GM18520 (cell line): ENCODE data around the gene KHDC1L.
A peak's percentile ranks its signal among the peaks of the same experiment; 100 is the strongest.
"Not testable (repeated sequence)": the region's sequence is repeated elsewhere in the genome, so short reads cannot be mapped to it uniquely, and the experiment has no call there.

Source experiments
- ATAC-seq: cut with Tn5 transposase; IDR thresholded peaks from one replicate; pipeline ENCODE4 v1.9.1; 2021; ENCODE audit not compliant: unreplicated experiment

The KHDC1L gene

GRCh38 chr6:73207221-73207837, 18.0 kb downstream of the KHDC1L start:
- no peak for ATAC-seq

DNA sequence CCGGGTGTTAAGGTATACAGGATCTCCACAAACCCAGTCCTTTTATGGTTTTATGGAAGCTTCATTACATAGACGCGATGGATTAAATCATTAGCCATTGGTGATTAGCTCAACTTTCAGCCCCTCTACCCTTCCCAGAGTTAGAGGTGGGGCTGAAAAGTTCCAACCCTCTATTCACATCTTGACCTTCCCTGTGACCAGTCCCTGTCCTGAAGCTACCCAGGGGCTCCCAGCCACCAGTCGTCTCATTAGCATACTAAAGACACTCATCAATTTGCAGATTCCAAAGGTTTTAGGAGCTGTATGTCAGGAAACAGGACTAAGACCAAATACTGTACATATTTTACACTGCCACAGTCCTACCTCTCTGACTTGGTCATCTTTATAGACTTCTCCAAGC, 21.0 kb downstream of the KHDC1L start:
- ATAC-seq: no peak

DNA sequence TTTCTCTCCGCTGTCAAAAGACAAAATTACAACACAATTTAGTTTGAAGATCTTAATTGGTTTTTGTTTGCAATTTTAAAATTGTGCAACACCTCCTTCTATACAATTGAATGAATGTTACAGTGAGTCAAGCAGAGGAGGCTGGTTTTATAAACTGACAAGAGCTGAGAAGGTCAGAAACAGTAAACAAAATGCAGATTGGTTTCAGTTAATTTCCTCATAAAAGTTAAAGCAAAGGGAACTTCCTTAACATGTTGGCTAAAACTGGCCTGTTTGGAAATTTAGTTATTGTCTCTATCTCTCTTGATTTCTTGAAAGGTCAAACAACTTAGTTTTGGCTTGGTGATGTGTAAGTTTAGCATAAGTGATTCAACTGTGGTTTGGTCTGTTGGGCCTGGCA, 22.2 kb downstream of the KHDC1L start:
- no peak for ATAC-seq

GRCh38 chr6:73200735-73201134, 24.6 kb downstream of the KHDC1L start:
- no peak for ATAC-seq

DNA sequence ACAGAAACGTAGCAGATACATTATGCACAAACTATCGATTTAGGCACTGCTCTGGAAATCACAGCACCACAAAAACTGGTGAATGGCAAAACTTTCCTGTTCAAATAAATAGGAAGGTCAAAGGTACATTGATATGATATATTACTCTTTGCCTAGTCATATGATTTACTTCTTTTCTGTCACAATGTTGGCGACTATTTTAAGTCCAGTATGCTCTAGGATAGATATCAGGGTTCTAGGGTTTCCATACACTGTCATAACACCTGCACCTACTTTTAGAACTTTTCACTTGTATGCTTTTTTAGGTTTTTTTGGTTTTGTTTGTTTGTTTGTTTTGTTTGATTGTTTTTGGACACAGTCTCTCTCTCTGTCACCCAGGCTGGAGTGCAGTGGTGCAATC, 25.0 kb downstream of the KHDC1L start:
- ATAC-seq: no peak

DNA sequence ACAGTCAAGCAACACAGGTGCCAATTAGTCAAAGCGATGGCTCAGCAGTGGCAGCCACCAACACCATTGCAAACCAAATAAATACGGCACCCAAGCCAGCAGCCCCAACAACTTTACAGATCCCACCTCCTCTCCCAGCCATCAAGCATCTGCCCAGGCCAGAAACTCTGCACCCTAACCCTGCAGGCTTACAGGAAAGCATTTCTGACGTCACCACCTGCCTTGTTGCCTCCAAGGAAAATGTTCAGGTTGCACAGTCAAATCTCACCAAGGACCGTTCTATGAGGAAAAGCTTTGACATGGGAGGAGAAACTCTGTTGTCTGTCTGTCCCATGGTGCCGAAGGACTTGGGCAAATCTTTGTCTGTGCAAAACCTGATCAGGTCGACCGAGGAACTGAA, 30.6 kb downstream of the KHDC1L start:
- ATAC-seq: no peak

GRCh38 chr6:73193302-73193701, 32.0 kb downstream of the KHDC1L start:
- not testable (repeated sequence) for ATAC-seq

- no peak for ATAC-seq
Observed at GRCh38 chr6:73182021-73182607, 43.2 kb downstream of the KHDC1L start.

DNA sequence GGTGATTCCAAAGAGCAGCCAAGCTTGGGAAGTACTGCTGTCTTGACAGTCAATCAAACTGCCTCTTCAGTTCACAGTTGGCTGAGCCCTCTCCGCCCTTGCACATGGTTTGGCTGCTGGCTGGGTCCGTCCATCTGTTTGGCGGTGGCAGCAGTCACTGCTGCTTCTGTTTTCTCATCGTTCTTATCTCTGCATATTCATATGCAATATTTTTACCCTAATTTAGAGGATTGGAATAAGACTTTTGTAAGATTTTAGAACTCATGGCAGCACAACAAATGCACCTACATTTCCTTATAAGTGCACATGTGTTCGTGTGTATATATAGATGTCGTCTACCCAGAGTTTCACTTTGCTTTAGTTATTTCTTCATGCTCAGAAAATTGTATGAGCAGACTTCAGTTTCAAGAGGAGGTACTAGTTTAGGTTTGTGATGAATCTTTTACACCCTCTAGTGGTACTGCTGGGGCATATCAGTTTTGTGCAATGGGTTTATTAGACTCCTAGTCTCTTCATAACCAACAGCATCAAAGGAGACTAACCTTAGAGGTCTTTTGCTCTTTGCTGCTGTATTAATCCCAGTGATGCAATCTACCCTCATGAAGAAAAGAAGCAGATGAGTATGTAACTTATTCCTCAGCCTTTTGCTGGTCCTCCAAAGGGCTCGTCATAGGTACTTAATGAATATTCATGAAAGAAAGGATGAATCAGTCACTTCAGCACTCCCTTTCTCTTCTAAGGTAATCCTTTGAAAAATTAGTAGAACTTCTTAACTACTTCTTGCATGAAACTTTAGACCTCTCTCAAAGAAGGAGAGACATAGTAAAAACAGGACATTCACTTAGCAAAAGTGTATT, 44.3 kb downstream of the KHDC1L start:
- peak; percentile 82 for ATAC-seq

DNA sequence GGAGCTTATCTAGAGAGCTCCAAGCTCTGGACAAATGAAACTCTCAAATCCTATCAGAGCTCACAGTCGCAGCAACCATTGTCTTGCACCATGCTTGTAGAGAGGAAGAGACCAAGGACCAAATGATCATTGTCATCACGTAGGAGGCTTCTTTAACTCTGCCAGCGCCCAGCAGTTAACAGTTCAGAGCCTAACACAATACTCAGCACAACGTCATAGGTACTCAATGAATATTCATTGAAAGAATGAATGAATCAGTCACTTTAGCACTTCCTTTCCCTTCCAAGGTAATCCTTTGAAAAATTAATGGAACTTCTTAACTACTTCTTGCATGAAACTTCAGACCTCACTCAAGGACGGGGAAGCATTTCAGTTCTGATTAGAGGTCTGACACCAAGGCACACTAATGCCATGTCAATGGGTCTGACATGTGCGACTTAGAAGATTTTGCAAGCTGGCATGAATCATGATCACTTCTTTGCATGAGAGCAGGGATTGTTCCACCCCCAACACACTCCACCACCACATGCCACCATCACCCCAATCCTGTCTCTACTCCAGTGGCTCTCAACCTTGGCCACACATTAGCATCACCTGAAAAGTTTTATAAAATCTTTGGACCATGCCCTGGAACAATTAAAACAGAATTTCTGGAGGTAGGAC, 45.1 kb downstream of the KHDC1L start:
- ATAC-seq: no peak

DNA sequence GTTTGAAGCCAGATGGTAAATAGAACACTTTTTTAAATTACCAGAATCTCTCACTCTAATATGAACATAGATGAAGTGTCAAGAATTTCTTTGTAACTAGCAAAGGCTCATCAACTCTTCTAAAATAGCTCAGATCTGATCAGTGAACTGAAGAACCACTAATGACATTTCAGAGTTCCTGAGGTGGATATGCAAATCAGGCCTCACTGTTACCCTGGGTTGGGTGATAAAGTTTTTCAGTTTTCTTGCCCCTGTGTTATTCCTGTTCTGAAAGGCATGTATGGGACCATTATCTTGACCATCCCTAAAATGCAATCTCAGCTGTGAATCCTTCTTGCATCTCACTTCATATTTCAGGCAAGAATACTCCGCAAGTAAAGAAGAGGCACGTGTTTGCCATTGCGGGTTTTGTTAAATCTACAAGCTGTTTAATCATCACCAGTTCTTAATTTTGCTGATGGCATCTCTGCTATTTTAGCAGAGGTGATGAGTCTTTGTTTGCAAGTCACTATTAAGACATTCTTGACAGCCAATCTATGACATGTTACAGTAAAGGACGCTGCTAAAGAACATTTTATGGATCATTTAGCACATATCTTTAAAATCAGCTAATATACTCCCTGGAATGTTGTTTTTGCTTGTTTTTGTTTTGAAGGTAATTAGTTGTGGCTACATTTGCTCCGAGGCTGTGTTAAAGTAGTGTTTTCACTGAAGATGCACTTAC, 47.9 kb downstream of the KHDC1L start:
- ATAC-seq: no peak

DNA sequence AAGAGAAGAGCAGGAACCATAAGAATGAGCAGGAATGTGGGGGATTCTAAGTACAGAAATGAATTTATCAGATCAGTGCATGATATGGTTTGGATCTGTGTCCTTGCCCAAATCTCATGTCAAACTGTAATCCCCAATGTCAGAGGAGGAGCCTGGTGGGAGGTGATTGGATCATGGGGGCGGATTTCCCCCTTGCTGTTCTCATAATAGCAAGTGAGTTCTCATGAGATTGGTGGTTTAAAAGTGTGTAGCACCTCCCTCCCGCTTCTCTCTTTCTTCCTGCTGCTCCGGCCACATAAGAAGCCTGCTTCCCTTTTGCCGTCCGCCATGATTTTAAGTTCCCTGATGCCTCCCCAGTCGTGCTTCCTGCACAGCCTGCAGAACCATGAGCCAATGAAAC, 49.2 kb downstream of the KHDC1L start:
- no peak for ATAC-seq

DNA sequence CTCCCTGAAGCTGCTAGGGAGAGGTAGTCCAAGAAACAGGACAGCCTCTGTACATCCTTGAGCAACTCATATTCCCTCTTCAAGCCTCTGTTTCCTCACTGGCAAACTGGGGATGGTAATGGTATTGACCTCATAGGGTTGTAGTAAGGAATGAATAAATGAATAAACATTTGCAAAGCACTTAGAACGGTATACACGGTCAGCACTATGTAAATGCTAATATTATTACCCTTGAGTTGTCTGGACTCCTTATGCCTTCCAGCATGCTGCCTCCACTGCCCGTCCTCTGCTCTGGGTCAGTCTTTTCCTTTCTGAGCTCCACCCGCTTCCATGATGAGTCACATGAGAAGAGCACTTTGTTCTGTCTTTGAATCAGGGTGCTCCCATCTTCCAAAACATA, 50.6 kb downstream of the KHDC1L start:
- ATAC-seq: no peak
